Measurements from ENCODE around the gene PTPRD.

PTPRD gene

DNA sequence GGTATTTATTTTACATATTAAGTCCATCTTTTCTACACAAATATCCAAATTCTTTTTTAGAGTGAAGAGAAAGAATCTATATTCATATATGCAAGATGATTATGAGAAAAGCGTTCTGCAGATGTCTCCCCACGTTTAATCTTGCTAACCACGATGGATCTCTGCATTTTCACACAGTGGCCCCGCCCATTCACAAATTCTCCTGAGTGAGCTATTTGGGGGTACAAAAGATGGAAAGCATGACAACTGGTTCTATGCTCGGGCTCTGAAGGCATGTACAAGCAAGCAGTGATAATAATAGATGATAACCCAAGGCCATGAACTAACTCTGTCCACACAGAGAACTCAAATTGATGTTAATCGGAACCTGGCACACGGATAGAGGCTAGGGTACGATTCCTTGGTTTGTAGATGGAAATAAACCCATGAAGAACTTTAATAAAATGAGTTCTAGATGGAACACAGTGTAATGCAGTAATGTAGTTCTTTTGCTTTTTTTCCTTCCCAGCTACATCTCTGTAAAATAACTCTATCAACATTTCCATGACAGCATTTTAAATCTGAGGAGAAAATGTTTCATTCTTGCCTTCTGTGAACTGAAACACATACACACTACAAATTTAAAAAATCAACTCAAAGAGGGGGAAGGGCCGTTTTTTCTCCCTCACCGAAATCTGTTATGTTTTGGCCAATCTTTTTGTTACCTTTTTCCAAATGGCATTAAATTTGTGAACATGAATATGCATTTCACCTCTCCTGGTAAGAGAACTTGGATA is 1961.5 kb downstream of the PTPRD start:
- no peak for DNase-seq

DNA sequence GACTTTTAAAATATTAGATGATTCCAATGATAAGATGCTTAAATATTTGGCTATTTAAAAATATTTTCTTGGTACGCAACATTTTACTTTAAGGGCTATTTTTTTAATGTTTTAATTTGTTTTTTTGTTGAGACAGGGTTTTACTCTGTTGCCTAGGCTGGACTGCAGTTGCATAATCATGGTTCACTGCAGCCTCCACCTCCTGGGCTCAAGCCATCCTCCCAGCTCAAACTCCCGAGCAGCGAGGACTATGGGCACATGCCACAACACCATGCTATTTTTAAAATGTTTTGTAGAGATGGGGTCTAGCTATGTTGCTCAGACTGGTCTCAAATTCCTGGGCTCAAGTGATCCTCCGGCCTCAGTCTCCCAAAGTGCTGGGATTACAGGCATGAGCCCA is 1963.0 kb downstream of the PTPRD start:
- no peak for DNase-seq

DNA sequence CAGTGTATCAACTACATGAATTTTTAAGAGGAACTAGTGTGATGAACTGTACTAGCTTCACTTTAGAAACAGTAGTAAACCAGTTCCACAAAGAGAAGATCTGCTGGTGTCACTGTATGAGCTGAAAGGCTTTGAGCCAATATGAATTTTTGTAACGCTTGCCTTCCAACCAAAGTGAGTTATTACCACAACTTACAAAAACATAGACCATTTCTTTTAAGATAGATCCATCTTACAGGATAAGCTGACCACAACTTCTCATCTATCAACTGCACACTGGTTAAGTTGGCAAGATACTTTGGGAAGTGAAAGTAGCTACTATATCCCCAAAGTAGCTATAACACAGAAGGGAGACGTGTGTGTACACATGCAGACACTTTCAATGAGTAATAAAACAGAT is 1963.6 kb downstream of the PTPRD start:
- DNase-seq: no peak

DNA sequence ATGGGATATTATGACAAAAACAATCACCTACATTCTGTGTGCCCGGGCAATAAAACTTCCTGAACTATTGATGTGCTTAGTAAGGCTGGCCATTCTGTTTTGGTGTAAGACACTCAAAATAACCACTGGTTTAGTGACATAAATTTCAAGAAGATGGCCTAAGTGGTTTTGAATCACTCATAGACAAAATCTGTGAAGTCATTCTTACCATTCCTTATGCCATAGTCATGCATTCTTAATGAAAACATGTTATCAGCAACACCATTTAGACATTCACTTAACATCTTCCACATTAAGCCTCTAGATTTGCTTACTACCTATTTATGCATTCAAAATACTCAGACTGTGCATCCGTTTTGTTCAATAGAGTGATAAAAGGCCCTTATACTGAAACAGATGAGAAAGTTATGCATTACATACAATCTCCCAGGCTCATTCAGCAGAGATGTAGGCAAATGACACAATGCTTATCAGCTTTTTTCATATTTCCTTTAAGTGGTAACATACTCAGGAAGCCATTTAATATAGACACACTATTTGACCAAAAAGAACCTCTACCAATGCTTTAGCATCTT is 1964.4 kb downstream of the PTPRD start:
- DNase-seq: no peak

DNA sequence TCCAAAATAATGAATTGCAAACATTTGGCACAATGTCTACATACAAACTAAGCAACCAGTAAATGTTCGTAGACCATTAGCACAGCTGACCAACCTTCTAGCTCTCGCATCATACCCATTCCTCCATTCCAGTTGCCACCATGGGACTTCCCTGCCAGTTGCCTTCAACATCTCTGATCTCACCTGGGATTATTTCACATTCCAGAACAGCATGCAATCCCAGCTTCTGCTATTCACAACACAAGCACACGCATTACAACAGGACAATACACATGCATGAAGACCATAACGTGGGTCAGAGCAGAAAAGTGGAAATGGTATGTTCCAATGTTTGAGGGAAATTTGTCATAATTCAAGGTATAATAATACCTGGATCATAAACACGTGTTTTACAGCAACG is 1965.0 kb downstream of the PTPRD start:
- DNase-seq: no peak

DNA sequence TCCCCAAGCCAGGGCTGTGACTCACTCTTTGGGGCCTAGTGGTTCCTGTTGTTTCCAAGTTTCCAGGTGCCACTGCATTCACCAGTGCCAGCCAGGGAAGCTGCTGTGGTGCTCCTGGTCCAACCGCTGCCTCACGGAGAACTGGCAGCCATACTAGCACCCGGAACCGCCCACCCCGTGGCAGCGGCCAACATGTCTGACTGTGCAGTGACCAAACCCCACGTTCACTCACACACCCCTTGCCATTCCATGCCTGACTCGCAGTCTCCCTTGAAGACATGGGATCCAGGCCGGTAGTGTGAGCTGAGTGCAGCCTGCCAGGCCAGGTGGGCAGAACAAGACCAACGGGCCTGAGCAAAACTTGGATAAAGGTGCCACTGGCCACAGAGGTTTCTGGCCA is 1968.2 kb downstream of the PTPRD start:
- DNase-seq: no peak

DNA sequence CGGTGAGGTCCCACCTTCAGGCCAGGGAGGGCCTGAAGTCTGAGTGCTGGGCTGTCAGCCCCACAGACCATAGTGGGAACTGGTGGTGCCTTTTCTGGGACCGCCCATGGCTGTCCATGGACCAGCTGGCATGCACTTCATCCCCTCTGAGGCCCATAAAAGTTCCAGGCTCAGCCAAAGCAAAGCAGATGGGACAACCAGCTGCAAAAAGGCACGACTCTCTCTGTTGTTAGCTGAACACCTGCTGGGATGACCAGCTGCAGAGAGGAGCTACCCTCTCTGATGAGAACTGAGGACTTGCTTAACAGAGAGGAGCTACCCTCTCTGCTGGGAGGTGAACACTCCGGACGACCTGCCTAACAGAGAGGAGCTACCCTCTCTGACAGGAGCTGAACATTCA is 1968.9 kb downstream of the PTPRD start:
- DNase-seq: no peak

DNA sequence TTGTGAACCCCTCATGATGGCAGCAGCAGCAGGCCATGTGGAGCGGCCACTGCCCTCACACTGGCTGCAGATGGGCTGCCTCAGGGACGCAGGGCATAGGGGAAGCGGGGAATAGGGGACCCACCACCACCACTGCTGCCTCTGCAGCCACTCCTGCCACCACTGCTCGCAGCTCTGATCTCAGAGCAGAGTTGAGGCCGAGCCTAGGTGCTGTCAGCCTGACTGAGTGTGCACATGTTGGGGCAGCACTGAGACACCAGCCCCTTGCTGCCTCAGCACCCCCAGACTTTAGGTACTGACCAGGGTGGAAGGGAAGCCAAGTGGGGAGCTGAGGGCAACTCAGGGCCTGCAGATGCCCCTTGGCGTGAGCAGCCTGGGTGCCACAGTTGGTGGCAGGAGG is 1969.3 kb downstream of the PTPRD start:
- no peak for DNase-seq

DNA sequence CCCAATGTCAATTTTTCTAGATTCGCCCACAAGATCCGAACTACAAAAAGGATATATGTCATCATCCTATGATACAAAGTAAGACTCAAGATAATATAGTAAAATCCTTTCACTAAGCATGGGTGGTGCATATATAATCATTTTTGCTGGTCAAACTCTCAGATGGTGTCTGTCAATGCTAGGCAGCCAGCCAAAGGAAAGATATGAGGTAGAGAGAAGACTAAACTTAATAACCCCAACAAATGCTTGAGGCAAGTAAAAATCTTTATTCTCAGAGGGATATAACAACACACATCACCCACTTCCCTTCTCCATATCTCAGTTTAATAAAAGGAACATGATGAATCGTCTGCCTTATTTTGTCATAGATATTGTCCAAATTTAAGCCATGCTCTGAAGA is 1972.0 kb downstream of the PTPRD start:
- DNase-seq: no peak

DNA sequence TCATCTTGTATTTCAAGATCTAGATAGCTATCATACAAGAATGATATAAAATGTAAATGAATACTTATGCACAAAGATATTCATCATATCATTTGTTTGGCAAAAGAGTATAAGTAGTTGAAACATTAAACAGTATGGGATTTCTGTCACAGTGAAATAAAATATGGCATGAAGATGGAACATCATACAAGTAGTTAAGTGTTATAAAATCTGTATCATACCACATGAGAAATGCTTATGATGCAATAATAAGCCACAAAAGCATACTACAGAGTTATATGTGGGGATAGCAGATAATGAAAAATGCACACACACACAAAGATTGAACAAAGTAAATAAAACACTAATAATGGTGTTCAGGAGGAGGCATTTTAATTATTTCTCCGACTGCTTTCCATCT is 1975.2 kb downstream of the PTPRD start:
- no peak for DNase-seq

DNA sequence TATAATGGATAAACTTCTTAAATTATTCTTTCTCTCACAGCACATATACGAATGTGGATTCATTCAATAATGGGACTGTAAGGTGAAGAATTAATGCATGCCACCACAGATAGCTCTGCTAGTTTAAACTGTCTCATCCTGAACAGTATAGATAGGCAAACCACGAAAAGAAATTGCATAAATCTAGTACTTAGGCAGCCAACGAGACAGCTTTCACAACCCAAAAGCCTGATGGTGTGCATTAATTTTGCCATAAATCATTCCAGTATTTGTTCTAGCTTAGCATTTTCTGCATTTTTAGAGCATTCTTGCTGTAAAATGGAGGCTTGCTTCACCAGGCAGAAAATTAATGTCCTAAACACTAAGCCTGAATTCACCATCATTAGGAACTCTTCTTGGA is 1979.0 kb downstream of the PTPRD start:
- DNase-seq: no peak

DNA sequence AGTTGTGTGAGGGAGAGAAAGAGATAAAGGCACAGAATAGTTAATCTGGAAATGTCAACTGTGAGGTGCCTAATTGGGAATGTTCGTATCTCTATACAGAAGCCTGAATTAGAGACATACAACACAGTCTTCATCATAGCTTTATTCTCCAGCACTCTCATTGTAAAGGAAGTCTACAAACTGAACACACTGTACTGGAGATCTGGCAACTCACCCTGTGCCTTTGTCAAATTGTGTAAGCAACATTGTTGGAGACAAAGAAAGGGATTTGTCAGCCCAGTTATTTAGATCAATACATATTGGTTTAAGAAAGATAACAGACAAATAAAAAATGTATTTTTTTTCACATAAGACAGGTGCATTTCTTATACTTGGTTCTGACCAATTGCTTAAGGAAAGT is 1980.3 kb downstream of the PTPRD start:
- DNase-seq: no peak

DNA sequence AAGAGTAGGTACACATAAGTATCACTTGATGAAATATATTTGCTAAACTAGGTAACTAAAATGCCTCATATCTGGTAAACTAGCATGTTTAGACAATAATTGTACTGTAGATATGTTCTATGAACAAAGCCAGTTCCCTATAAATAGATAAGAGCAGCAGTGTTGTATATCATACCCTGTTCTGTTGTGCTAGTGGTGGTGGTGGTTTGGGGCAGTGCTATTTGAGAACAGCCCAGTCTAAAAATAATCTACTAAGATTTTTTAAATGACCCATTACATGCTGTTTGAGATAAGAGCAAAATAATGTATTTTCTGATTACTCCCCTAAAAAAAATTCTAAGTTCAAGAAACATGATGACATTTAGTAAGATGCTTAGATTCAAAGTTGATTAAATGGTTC is 1984.0 kb downstream of the PTPRD start:
- no peak for DNase-seq

DNA sequence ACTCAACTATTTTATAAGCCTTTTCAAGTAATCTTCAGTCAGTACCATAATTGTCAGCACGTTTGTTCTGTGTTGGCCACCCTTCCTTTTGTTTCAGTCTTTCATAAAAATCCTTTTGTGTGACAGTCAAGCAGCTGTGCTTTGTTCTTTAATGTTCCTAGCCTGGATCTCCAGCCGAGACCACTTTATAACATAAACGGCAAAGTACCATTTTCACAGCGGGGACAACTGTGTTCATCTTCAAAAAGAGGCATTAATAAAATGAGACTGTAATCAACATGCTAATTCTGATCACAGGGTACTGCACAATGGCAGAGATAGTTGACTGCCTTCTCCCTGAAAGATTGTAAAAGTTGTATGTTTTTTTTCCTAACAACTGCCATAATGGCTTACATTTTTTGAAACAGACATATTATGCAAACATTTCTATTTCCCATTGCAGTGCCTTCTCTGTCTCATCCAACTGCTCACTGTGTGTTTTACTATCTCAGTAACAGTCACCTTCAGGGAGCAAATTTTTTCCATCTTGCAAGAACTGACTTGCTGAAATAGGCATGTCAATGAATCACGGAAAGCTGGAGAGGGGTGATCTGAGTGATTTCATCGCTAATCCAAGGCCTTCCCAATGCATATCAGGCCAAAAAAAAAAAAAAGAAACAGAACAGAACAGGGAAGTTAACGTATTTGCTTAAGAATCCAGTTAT is 1984.7 kb downstream of the PTPRD start:
- no peak for DNase-seq

DNA sequence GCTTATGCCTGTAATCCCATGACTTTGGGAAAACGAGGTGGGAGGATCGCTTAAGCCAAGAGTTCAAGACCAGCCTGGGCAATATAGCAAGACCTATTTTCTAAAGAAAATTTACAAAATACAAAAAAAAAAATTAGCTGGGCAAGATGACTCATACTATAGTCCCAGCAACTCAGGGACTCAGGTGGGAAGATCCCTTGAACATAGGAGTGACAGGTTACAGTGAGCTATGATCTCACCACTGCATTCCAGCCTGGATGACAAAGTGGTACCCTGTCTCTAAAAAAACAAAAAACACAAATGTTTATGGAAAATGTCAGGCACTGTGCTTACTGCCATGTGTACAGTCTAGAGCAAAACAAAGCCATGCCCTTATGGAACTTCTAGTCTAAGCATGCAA is 1989.9 kb downstream of the PTPRD start:
- no peak for DNase-seq

DNA sequence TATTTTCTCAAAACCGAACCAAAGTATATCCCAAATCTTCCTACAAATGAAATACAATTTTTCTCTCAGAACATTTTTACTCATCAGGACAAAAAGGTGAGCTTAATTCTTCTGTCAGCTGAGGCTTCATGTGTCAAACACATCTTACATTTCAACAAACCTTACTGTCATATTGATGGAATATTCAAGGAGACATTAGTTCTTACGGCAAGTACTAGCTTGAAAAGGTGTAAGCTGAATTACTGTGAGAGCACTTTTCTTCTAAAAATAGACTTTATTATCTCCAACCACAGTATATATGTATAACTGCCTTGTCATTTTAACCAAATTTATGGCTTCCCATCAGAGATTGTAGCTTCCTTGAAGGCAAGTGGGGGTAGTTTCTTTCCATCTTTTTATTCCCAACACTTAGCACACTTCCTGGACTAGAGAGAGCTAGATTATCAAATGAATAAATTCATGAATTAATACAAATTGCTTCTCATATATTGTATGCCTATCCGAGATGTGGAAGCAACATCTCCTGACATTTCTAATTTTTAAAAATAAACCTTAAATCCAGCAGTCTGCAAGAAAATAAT is 1990.5 kb downstream of the PTPRD start:
- DNase-seq: no peak

DNA sequence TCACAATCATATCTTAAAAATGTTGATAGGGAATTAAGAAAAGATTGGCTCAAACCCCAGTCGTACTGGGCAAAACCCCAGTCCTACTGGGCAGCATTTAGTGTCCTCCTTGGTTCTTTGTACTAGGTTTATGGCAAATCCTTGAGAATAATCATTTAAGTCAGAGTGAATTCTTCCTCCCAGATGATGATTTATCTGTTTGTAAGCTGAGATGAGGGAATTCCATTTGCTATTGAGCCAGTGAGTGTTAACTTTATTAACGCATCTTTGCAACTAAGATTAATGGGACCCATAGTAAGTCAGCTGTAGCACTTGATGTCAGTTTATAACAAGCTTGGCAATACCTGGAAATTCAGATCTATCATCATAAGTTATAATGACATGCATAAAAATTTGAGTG is 1991.4 kb downstream of the PTPRD start:
- peak; percentile 39 for DNase-seq

DNA sequence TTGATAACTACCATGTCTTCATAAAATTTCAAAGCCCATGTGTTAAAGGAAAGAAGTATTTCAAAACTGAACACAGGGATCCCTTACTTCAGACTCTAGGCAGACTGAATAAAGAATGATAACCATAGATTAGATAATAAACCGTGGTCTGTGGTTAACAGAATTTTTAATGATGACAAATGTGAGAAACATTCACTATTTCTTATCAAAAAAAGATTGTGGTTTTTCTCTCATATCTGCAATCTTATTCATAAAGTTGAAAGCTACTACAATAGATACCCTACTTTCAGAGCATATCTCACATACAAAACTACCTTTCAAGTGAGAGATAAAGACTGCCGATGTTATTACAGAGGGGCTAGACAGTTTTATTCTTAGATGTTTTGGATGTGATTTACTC is 1996.4 kb downstream of the PTPRD start:
- no peak for DNase-seq

DNA sequence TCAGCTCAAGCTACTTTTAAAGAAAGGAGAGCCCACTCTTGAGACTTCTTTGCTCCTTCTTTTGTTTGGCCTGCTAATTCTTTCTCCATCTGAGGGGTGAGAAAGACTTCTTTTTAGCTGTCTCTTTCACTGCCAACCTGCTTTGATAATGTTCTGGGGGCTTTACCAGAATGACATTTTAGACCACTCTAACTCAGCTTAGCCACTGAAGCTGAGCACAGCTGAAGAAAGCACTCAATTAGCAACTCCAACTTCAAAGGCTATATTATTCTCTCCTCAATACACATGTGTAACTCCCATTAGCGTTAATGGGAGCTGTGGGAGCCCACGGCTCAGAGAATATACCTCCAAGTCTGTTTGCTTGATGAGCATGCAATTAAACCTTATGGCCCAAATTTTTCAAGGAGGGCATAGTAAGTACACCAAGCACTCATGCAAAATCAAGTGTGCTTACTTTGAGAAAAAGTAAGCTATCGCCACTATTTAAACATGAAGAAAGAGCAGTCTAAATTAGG is 1997.8 kb downstream of the PTPRD start:
- no peak for DNase-seq

DNA sequence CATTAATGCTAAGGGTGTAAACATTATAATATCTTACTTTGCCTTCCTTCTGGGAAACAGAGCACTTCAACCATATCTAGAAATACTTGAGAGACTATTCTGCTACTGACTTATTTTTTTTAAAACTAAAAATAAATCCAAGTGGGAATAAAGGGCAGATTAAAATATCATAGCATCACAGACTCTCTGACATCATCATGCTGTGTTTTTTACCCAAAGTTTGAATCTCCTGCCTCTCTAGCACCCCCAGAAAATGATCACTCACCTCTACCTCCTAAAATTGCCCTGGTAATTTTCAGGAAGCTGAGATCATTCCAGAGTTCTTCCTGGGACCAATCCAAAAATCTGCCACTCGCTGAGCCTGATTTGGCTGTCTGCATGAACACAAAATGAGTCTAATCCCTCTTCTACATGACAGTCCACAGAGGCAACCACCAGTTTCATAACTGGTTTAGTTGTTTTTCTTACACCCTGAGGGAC is 1999.4 kb downstream of the PTPRD start:
- peak; percentile 51 for DNase-seq

DNA sequence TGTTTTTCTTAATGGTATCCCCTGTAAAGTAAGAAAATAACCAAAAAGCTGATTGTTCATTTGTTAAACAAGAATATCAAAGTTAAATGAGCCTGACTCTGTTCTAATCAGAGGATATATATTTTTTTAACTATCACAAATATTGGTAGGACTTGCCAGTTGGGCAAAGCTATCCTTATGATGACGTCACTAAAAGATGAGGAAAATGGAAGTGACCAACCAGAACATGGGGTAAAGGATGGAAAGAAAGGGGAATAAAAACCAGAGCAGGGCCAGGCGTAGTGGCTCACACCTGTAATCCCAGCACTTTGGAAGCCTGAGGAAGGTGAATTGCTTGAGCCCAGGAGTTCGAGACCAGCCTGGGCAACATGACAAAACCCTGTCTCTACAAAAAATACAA is 2001.6 kb downstream of the PTPRD start:
- DNase-seq: no peak

DNA sequence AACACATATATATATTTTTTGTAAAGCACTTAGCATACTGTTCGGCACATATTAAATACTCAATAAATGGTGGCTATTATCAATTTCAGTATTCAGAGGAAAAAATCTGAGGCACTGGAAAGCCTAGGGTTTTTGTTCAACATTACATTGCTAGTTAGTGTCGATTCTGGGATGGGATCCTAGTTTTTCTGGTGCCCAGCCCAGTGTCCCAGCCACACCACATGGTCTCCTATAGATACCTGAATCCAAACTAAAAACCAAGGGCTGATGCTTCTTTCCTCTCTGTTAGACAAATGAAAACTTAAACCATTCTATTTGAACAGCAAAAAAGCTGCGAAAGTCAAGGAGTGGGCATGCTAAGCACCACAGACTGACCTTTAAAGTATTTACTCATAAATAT is 2002.5 kb downstream of the PTPRD start:
- DNase-seq: no peak

DNA sequence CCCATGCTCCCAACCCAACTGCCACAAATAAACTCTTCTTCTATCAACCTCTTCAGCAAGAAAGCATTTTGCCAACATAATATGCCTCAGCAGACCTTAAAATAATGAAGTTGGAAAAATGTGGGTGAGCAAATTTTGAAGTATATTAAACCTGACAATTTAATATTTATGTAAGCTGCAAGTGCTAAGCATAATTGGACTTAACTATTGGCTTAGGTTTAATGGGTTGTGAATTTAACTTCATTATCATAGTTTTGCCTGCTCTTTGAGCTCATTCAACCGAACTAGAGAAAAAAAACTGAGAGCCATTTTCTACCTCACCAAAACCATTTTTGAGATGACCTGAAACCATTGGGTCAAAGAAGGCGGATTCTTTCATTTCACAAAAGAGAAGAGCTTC is 2007.7 kb downstream of the PTPRD start:
- DNase-seq: no peak

DNA sequence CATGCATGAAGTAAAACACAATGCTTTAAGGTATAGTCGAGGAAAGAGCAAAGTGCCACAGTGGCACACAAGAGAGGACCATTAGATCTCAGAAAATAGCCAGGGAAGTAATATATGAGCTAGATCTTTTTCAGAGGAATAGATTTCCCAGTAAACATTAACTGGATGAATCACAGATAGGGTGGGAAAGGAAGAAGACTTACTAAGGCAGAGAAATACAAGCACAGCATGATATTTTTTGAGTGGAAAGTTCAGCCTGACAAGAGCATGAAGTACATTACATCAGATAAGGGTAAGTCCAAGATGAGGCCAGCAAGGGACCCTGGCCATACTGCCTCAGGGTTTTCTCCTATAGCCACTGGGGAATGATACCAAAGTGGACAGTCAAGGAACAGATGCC is 2008.6 kb downstream of the PTPRD start:
- no peak for DNase-seq

All from NCI-H446 treated with DMSO at 0.1 percent for 48 hours (cell line).